ENCODE measurements around the gene STAP2.

DNA sequence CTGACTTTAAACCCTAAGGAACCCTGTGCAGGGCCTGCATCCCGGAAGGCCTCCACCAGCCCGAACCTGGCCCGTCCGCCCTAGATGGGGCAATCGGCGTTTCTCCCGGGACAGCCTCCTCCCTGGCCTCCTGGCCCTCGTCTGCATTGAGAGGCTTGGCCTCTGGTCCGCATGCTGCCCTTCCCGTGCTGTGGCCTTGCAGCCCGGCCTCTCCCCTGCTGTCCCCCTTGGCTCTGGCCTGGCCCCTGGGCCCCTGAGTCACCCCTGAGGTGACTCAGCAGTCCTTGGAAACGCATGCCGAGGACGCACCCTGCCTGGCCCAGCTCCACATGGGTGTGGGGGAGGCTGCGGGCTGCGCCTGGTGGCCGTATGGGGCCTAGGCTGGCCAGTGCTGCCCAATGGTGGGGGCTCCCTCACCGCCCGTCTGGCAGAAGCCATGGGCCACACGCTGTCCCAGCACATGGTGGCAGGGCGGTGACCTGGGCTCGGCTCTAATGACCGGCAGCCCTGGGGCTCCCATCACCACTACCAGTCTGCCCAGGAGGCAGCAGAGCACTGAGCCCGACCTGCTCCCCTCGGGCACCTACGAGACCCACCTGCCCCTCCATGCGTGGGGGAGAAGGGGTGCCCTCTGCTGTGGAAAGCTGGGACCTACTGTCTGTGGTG is 36.0 kb upstream of the STAP2 start:
- TF ChIP-seq, protein P1, sequence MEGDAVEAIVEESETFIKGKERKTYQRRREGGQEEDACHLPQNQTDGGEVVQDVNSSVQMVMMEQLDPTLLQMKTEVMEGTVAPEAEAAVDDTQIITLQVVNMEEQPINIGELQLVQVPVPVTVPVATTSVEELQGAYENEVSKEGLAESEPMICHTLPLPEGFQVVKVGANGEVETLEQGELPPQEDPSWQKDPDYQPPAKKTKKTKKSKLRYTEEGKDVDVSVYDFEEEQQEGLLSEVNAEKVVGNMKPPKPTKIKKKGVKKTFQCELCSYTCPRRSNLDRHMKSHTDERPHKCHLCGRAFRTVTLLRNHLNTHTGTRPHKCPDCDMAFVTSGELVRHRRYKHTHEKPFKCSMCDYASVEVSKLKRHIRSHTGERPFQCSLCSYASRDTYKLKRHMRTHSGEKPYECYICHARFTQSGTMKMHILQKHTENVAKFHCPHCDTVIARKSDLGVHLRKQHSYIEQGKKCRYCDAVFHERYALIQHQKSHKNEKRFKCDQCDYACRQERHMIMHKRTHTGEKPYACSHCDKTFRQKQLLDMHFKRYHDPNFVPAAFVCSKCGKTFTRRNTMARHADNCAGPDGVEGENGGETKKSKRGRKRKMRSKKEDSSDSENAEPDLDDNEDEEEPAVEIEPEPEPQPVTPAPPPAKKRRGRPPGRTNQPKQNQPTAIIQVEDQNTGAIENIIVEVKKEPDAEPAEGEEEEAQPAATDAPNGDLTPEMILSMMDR (IDR thresholded peaks at IDR 0.05), result no peak
- no peak for TF ChIP-seq POLR2A (IDR thresholded peaks at IDR 0.05)

Data from breast epithelium (tissue), 3 donors.